Kidney epithelial cell (primary cell): ENCODE results near the gene FGGY. TPM values are rescaled to one million over a fixed set of nuclear protein-coding genes. Genes with fewer than 3 reads are reported as not detected.

Experiments used
- DNase-seq: peaks from one replicate; pipeline ENCODE4 v3.0.0-alpha.2; 2010; ENCODE audit warnings: low read depth
- H3K27me3 ChIP-seq: 2 replicates; pipeline ENCODE4 v1.6.0; 2011; ENCODE audit warnings: low read length; ENCODE audit not compliant: control insufficient read depth, insufficient read depth
- H3K36me3 ChIP-seq: 2 replicates; pipeline ENCODE4 v1.5.1; 2011; ENCODE audit warnings: low read length; ENCODE audit not compliant: control insufficient read depth, insufficient read depth
- H3K4me3 ChIP-seq: 2 replicates; pipeline ENCODE4 v1.5.1; 2011; ENCODE audit warnings: low read depth, mild to moderate bottlenecking, control low read depth, low read length
- total RNA-seq: library from RNA; depleted of rRNA; stranded (reverse); fragments of >200 nt; gene quantifications from 2 replicates; pipeline ENCODE4 v1.2.3, GENCODE V29; 2015
- TF ChIP-seq, protein P1 (sequence below): IDR thresholded peaks from 2 replicates; pipeline ENCODE4 v1.5.1; 2011; ENCODE audit warnings: mild to moderate bottlenecking, moderate library complexity, low read length, control low read depth, inconsistent platforms; ENCODE audit not compliant: insufficient read depth, poor library complexity, severe bottlenecking

The FGGY gene
- total RNA-seq, 1 donor from 2014 or later = 8.6 TPM

DNA sequence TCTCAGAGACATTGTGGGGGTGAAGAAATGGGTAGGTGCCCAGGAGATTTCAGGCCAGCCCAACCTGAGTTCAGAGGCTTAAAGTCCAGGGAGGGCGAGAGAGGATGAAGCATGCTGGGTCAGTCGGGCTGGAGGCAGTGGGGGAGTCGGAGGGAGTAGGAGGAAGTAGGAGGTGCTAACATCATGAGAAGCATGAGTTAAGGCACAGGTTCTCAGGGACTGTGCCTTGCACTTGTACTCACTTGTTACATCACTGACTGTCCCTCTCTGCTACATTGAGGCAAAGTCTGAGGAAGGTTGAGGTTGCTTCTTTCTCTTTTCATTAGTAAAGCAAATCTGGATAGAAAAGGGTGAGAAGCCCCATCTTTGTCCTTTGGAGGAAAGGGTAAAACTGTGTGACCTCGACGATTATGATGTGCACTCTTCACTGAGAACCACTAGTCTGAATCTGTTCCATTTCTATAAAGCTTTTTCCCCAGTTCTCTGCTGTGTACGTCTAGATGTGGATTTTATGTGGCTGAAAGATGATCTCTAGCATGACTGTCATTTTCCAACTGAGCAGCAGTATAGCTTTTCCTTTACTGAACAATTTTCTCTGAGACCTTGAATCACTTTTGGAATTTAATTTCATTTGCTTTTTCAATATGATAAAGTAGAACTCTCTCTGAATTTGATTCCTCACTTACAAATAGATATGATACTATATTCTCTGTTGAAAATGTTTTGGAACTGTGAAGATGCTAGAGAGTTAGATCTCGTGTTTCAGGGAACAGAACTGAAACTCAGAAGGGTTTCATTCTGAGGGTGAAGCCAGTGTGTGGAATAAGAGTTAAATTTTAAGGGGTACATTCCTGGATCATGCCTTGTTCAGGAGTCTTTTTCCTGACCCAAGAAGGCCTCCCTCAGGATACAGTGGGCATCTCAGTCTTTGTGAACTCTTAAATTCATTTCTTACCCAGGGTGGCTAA, 94.6 kb downstream of the FGGY start:
- DNase-seq = no peak
- TF ChIP-seq, protein P1, sequence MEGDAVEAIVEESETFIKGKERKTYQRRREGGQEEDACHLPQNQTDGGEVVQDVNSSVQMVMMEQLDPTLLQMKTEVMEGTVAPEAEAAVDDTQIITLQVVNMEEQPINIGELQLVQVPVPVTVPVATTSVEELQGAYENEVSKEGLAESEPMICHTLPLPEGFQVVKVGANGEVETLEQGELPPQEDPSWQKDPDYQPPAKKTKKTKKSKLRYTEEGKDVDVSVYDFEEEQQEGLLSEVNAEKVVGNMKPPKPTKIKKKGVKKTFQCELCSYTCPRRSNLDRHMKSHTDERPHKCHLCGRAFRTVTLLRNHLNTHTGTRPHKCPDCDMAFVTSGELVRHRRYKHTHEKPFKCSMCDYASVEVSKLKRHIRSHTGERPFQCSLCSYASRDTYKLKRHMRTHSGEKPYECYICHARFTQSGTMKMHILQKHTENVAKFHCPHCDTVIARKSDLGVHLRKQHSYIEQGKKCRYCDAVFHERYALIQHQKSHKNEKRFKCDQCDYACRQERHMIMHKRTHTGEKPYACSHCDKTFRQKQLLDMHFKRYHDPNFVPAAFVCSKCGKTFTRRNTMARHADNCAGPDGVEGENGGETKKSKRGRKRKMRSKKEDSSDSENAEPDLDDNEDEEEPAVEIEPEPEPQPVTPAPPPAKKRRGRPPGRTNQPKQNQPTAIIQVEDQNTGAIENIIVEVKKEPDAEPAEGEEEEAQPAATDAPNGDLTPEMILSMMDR = no peak
- no peaks in the 10 kb centered on the region for H3K36me3 ChIP-seq
- no peaks in the 10 kb centered on the region for H3K27me3 ChIP-seq
- H3K4me3 ChIP-seq = no peak overlapping the region

- H3K36me3 ChIP-seq = no peaks in the 10 kb centered on the region
- no peaks in the 10 kb centered on the region for H3K27me3 ChIP-seq
- TF ChIP-seq, protein P1 = no peak
- DNase-seq = peak; percentile 35
- H3K4me3 ChIP-seq = no peak overlapping the region
Observed at GRCh38 chr1:59393211-59394180, 96.6 kb downstream of the FGGY start.

DNA sequence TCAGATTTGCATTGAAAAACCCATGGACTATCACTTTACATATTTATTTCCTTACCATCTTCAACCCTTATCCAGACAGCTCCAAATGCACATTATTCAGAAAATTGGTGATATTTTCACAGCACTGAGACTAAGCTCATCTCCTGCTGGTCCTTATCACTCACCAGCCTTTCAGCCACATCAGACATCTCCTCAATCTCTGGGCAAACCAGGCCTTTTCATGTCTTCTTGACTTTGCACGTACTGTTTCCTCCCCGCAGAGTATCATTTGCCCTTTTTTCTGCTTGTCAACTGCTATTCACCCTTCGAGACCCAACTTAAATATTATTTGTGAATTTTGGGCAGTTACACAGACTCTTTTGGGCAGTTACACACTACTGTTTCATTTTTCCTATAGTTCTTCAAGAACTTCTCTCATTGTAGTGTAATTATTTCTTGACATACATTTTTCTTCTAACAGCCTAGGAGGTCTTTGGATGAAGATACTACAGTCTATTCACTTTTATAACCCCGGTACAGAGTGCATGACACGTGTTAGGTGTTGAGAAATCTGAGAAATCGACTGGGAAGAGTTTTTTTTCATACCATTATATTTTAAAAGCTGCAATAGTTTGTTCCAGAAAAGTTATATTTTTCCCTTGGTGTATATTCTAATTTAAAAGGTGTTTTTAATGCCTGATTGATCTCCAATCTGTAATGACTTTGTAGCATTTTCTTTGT, 98.0 kb downstream of the FGGY start:
- Histone ChIP-seq H3K36me3 (no peaks in the 10 kb centered on the region), H3K27me3 (no peaks in the 10 kb centered on the region), H3K4me3 (no peak overlapping the region)
- no peak for DNase-seq
- TF ChIP-seq, protein P1 = no peak

DNA sequence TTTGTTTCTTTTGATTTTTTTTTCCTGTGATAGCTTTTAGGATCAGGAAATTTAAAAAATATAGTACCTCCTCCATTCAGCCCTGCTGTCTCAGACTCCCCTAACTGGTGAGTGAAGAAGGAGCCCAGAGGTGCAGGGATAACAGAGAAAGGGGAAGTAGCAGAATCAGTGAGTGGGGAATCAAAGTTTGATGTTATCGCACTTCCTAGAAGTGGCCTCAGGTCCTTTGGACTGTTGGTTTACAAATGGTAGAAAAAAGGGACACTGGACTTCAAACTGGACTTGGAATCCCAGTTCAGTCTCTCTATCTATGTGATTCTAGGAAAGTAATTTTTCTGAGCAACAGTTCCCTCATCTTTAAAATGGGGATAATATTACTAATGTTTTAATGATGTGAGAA, 99.5 kb downstream of the FGGY start:
- H3K36me3 ChIP-seq = no peaks in the 10 kb centered on the region

More for the DNA sequence above, 99.5 kb downstream of the FGGY start:
- no peak overlapping the region for H3K4me3 ChIP-seq
- no peak for DNase-seq
- TF ChIP-seq, protein P1 = no peak
- no peaks in the 10 kb centered on the region for H3K27me3 ChIP-seq
